Stimulated activated naive CD4-positive, alpha-beta T cell (primary cell): ENCODE data around the gene SNX20.

Experiments used
- DNase-seq, 6 experiments: peaks; one replicate each; lab custom pipeline; 2025; lab: John Stamatoyannopoulos, UW

The SNX20 gene

DNA sequence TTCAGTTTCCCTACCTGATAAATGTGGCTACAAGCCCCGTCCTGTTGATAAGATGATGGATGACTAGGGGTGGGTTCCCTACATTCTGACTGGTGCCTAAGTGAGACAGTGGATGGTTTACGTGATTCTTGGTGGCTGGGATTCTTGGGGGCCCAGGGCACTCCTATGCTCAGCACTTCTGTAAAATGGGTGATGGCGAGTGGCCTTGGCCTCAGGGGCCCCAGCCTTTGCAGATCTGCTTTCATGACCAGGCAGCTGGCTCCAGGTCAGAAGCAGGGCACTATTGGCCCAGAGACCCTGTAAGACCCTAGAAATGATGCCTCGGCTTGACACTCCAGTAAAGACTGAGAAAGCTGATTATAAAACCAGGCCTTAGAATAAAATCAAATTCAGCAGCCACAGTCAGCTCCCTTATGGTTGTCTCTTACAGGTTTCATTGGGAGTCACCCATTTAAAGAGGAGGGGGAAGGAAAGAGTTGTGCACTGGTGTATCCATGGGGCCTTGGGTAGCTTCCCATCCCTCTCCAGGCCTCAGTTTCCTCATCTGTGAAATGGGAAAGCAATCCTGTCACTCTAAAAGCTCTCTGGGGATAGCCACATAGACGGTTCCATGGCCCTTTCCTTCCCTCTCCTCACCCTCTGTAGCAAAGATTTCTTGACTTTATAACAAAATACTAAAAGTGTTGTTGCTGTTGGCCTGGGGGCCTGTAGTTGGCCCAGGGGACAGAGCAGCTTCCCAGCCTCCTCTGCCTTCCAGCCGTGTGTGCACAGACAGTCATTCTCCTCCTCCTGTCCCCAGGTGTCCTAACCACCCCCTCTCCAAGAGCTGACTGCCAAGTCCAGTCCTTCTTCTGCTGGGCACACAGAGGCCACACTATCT, 1.2 kb downstream of the SNX20 start:
- DNase-seq: no peak

DNA sequence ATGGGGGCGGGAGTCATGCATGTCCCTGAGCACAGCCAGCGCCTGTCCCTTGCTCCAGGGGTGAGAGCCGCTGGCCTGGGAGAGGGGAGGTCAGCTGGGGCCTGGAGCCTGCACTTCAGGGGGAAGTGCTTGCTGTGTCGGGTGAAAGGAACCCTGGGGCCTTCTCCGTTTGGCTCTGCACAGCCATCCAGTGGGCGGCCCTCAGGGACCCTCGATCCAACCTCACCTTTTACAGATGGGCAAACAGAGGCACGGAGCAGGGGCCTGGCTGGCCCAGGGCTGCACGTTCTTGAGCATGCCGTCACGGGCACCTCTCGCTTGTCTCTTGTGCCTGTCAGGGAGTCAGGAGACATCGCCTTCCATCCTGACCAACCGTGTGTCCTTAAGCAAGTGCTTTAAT, 1.8 kb downstream of the SNX20 start:
- DNase-seq: no peak

DNA sequence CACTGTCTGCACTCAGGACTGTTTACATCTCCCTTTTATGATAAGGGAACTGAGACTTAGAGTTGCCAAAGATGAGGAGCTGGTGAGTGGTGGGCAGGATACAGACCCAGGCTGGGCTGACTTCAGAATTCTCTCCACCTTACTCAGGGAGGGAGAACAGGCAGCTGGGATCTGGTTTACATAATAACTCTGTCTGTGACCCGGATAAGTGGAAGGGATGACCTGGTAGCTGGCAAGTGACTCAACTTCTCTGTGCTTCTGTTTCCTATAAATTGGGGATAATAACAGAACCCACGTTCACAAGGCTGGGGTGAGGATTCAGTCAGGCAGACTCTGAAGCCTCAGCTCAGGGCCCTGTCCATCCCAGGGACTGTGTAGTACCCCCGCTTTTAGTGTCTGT, 2.6 kb downstream of the SNX20 start:
- DNase-seq: no peak

DNA sequence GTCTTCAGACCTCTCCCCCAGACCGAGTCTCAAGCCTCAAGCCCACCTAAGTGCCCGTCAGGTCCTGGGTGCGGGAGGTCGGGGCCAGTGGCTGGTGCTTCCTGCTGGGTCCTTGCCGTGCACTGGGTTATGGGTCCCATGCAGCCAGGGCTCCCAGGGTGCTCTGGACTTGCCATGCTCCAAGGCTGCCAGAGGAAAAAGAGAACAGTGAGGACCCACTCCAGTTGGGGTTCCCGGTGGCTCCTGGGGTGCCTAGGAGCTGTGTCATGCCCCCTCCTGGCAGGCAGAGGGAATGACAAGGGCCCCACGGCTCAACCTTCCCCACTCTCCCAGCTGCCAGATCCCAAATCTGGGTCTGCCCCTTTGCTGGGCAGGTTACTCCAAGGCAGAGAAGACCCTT, 3.8 kb downstream of the SNX20 start:
- peak in 2 of 6 experiments; percentile 4 to 10 for DNase-seq

DNA sequence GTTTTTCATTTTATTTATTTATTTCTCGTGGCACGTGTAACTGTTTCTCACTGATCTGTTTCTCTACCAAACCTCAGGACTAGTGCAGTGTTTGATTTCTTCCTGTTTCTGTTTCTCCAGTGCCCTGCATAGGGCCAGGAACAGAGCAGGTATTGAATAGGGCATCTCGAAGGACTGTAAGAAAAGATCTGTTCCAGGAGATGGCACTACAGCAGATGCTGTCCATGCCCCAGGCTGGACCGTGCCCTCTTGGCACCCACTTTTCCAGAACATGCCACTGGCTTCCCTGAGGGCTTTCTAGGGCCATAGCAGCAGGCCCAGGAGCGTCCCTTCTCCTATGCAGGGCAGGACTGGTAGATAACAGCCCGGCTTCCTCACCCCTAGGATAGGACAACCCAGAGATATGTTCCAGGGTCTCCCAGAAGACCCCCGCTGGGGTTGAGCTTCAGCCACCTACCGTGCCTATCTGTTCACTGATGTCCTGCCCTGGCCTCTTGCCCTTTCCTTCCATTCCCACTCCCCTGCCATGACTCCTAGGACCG, 4.4 kb downstream of the SNX20 start:
- no peak for DNase-seq

DNA sequence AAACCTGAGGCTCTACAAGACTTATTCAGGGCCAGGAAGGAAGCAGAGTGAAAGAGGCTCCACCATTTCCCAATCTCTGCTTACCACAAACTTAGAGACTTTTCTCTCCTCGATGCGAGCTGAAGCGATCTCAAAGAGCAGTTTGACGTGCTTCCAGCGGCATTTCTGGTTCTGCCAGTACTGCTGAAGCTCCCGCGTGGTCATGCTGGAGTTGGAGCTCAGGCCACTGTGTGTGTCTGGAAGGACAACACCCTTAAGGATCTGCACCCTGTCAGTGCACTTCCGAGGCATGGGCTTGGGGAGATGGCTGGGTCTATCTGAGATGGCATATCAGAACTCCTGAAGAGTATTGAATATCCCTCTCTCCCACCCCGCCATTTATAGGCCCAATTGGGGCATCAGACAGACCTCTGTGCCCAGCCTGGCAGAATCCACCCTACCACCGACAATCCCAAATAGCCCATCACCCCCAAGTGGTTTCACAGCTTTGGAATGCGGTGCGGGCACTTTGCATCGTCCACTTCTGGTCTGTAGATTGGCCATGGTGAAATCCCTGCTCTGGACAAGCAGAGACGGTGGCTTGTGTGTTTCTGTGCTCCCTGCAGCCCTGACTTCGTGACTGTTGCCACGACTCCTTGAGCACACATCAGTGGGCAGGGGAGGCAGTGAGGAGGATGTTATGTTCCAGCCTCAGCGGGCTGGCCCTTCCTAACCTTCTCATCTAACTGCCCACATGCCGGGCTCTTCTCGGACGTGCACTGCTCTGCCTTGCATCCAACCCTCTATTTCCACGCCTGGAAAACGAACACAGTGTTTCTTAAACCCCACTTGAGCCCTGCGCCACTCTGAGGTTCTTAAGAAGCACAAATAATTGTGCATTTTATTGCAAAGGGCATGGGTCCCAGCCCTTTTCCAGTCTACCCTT, 5.2 kb downstream of the SNX20 start:
- no peak for DNase-seq

DNA sequence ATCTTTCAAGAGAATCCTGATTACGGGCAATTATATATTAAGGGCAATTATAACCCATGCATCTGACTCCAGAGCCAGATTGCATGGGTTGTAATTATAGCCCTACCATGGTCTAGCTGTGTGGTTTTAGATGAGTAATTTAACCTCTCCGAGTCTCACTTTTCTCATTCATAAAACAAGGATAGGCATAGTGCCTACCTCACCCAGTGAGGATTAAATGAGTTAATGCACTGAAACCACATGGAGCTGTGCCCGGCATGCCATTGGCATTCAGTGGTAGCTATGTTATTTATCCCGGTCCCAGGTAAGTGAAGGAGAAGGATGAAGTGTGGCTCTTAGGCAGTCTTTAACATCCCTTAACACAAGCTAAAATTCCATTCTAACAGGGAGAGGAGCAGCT, 6.3 kb downstream of the SNX20 start:
- no peak for DNase-seq

DNA sequence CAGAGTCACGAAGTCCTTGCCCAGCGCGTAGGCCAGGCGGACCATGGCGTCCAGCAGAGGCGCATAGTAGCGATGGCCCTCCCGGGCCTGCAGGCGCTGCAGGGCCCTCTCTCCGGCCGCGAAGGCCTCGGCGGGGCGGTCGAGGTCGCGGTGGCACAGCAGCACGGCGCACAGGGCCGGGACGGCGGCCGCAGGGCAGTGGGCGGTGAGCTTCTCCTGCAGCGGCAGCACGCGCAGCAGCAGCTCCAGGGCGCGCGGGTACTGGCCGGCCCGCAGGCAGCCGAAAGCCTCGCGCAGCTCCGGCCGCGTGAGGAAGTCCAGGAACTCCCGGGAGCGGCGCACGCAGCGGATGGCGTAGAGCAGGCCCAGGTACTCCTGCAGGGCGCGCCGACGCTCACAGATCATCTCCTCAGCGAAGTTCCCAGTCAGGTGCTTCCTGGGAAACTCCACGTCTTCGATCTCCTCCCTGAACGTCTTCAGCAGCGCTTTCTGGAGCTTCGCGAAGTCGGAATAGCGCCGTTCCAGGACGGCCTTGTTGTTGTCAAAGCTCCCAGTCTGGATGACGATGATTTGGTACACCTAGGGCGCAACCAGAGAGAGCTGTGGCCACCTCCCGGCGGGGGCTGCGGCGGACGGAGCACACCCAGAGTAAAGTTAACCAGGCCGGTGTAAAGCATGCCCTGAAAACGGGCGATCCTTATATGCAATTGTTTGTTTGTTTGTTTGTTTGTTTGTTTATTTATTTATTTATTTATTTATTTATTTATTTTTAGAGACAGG, 7.4 kb downstream of the SNX20 start:
- no peak for DNase-seq

DNA sequence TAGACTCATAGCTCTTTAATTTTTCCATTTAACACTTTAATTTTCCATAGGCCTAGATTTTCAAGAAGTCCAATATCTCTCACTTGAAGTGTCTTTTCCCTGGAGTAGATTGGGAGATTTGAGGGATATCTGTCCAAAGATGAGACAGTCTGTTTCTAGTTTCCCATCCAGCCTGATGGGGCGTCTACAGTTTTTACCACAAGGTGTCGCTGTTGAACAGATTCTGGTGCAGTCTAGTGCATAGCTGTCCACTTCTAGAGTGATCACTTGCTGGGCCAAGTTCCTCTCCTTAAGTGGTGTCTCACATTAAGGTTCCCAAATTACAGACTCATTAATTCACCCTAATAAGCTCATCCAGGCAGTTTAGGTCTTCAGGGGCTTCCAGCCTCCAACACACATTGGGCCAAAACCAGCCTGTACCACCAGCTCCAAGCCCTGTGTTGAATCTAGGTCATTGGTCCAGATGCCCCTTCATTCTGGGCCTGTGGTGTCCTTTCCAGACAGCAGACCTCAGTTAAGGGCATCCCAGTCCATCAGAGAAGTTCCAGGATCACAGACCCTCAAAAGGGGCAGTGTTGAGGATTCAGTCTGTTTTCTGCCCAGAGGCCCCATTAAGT, 9.4 kb downstream of the SNX20 start:
- DNase-seq: peak; percentile 12 to 49 (median 28)

DNA sequence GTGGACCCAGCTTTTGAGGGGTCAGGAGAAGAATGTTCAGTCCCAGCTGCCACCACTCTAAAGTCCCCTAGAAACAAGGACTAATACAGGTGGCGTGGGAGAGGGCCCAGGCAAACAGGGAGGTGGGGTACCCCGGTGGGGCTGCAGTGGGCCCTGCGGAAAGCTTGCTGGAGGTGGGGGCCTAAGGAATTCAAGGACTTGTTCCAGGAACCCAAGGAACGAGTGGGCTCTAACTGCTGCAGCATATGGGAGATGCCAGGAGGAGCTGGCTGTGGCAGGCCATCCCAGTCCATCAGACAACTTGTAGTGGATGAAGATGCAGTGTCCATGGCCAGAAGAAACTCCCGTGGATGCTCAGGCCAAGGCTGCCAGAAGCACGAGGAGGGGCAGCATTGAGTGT, 10.6 kb downstream of the SNX20 start:
- DNase-seq: no peak

DNA sequence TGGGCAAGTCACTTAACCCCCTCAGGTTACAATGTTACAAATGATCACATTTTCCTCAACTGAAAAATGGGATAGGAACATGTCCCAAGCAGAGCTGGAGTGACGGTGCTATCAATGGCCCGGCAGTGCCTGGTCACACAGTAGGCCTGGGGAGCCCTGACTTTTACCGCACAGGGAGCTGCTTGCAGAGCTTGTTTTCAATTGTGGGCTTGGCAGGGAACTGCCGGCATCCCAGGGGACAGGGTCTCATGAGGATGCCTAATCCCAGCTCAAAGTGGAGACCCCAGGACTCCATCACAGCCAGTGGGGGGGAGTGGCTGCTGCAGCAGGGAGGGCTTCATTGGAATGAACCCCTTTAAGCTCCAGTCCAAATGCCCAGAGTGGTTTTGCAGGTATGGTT, 11.4 kb downstream of the SNX20 start:
- DNase-seq: no peak

DNA sequence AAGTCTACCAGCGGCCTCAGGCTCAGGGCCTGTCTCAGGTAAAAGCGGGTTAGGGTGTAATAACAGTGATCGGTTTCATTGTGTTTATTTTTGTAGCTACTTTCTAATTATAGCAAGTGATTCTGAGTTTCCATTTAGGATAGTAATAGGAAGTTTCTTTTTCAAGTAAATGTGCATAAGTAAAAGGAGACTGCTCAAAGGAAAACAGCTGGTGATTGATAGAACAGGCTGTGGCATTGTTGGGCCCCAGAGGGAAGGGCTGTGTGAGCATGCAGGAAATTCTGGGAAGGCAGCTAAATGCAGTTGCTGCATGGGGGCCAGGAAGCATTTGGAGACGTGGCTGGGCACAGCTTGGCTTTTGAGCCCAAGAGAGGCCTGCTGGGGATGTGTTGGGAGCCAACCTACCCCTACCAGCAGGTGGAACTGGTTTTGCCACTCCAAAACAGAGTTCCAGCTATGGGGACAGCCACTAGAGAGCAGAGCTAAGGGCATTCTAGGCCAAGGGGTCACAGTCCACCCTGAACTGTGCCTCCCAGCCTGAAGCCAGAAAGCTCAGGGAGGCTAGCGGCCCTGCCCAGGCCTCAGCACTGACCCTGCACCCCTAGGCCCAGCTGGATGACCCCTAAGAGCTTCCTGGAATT, 12.6 kb downstream of the SNX20 start:
- no peak for DNase-seq

DNA sequence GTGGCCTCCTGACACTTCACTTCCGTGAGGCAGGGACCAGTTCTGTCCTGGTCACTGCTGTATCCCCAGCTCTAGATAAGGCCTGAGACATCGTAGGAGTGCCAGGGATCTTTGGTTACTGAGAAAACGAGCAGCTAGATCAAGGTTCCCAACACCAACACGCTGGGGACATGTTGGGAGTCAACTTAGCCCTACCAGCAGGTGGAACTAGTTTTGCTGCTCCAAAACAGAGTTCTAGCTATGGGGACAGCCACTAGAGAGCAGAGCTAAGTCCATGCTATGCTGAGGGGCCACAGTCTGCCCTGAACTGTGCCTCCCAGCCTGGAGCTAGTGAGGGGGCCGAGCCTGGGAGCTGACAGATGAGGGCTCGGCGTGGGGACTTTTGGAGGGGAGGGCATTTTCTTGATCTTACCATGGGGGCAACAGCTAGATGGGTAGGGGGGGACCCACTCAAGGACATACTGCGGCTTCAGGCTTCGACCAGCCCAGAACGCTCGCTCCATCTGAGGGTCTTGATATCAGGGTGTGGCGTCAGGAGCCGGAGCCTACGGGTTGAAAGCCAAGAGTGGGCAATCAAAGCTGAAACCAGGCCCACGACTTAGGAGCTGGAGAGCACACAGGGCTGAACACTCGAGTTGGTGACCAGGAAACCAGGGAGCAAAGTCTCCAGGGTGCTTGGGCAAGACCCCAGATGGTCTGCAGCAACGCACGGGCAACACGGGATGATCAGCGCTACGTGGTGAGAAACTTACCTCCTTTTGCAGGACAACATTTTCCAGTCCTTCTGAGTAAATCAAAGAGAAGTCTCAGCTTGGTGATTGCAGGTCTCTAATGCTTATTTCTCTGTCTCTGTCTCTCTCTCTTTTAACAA, 13.4 kb downstream of the SNX20 start:
- peak in 2 of 6 experiments; percentile 4 to 9 for DNase-seq

DNA sequence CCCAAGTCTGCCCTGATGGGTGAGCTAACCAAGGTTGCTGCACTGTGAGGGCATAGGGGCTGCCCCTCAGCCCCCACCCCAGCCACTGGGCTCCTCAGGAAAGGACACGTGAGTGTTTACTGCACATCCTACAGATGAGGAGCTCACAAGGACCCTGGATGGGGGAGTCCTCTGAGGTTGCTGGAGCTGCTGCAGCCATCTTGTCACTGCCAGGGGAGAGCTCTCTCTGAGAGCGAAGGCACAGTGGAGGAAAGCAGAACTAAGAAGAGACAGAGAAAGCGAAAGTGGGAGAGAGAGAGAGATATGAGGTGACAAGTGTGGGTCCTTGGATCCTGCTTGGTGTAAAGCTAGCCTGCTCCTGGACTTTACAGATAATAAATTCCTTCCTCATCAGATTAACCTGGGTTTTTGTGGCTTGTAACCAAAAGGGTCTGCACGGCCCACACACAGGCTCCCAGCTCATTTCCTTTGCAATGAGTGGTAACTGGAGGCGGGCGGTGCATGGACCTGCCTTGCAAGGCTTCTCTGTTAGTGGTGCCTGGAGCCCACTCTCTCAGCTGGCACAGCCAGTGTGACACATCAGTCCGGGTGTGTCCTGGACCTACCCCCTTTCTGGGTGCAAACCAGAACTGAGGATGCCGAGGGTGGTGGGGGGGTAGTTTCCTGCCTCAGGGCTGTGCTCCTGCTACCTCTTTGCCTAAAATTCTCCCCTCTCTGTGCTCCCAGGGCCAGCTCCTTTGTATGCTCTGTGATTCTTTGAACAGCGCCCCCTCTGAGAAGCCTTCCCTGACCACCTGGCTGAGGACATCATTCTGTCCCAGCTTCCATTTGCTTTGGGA, 14.2 kb downstream of the SNX20 start:
- DNase-seq: peak in 4 of 6 experiments; percentile 5 to 41 (median 23)

DNA sequence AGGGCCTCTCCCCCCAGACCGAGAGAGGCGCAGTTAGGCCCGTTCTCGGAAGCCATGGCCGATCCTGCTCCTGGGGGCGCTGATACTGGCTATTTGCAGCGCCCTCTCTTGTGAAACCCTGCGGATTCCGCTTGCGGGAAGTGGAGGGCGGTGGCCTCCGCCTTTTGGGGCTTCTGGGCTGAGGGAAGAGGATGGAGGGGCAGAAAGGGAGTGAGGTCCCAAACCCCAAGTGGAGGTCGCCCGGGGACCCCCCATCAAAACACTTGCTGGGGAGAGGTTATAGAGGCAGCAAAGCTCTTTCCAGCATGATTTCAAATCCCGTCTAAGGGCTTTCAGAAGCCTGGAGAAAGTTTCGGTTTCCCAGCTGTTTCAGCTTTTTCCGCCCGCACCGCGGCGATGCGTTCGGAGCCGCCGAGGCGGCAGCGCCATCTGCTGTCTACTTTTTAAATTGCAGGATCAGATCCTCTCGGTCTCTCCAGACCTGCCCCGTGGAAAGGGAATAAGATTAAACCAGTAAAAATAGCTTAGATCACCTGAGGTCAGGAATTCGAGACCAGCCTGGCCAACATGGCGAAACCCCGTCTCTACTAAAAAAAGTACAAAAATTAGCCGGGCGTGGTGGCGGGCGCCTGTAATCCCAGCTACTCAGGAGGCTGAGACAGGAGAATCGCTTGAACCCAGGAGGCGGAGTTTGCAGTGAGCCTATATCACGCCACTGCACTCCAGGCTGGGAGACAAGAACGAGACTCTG, 15.8 kb downstream of the SNX20 start:
- DNase-seq: peak; percentile 59 to 90 (median 73)

DNA sequence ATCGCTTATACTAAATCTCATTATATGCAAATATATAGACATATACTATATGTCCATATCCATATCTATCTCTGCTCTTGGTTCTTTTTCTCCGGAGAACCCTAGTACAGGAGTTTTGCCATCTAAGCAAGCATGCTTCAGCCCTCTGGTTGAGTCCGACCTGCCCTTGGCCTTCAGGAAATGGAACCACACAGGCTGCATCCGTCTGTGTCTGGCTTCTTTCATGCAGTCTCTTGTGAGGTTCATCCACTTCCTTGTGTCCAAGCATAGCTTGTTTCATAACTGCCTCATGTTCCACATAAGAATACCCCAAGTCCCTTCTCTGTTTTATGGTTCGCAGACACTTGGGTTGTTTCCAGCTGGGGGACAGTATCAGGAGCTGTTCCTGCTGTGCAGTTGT, 16.8 kb downstream of the SNX20 start:
- no peak for DNase-seq

DNA sequence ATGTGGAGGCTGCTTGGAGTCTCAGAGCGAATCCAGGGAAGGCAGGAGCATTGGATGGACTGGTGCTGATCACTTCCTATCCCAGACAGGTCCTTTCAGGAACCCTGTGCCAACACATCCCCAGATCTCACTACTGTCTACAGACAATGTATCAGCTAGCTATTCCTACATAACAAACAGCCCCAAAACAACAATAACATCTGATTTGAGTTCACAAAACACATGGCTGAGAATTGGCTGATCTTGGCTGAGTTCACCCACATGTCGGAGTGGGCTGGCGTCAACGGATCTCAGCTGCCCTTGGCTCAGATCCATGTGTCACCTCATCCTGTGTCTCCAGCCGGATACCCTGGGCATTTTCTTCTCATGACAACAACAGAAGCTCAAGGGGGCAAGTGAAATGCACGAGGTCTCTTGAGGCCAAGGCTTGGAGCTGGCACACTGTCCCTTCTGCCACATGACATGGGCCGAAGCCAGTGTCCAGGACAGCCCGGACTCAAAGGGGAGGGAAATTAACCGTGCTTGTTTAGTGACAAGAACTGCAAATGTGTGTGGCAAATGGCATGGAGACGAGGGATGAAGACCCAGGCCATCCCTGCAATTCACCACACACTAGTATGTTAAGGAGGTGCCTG, 18.7 kb downstream of the SNX20 start:
- no peak for DNase-seq

DNA sequence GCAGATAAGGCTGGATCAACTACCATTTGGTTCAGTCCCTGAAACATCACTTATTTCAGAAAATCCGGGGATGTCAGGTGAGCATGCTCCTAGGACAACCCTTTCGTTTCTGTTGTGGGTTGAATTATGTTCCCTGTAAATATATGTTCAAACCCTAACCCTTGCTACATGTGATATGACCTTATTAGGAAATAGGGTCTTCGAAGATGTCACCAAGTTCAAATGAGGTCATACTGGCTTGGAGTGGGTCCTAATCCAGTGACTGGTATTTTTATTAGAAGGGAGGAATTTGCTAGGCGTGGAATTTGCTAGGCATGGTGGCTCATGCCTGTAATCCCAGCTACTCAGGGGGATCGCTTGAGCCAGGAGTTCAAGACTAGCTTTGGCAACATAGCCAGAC, 21.3 kb downstream of the SNX20 start:
- DNase-seq: no peak
